GM18508 (cell line): ENCODE data around the gene HYDIN.

Experiments
- ATAC-seq: cut with Tn5 transposase; IDR thresholded peaks from one replicate; pipeline ENCODE4 v1.9.1; 2021; ENCODE audit warnings: moderate number of reproducible peaks; ENCODE audit not compliant: insufficient read depth, unreplicated experiment

The HYDIN gene

GRCh38 chr16:71230122-71230845 lies at the start of gene HYDIN:
HYDIN (minus strand) TSS chr16:71230722; CDS start chr16:71186895, 43,827 bp downstream.
- ATAC-seq = no peak

GRCh38 chr16:71276589-71277334 lies 46.2 kb upstream of the HYDIN start:
- ATAC-seq = no peak

- ATAC-seq = no peak
These were observed 42.9 kb upstream of the HYDIN start for GRCh38 chr16:71273384-71273783.

- no peak for ATAC-seq
These were observed 33.8 kb upstream of the HYDIN start for GRCh38 chr16:71264299-71264698.

- ATAC-seq = no peak
These were observed 33.1 kb upstream of the HYDIN start for GRCh38 chr16:71263582-71263981.

- no peak for ATAC-seq
These were observed 31.9 kb upstream of the HYDIN start for GRCh38 chr16:71262391-71262790.

GRCh38 chr16:71260995-71261394 lies 30.5 kb upstream of the HYDIN start:
- ATAC-seq = no peak

- no peak for ATAC-seq
These were observed 28.6 kb upstream of the HYDIN start for GRCh38 chr16:71259086-71259485.

GRCh38 chr16:71258372-71258771 lies 27.9 kb upstream of the HYDIN start:
- no peak for ATAC-seq

- no peak for ATAC-seq
These were observed 27.2 kb upstream of the HYDIN start for GRCh38 chr16:71257768-71258167.

- ATAC-seq = no peak
These were observed 25.2 kb upstream of the HYDIN start for GRCh38 chr16:71255721-71256120.

- no peak for ATAC-seq
These were observed 24.5 kb upstream of the HYDIN start for GRCh38 chr16:71254832-71255525.

- ATAC-seq = no peak
These were observed 20.1 kb upstream of the HYDIN start for GRCh38 chr16:71250461-71251235.

GRCh38 chr16:71249399-71249798 lies 18.9 kb upstream of the HYDIN start:
- no peak for ATAC-seq

- no peak for ATAC-seq
These were observed 17.0 kb upstream of the HYDIN start for GRCh38 chr16:71247478-71247877.

- no peak for ATAC-seq
These were observed 15.8 kb upstream of the HYDIN start for GRCh38 chr16:71246309-71246708.

- no peak for ATAC-seq
These were observed 14.0 kb upstream of the HYDIN start for GRCh38 chr16:71244521-71244920.

GRCh38 chr16:71242601-71243000 lies 12.1 kb upstream of the HYDIN start:
- ATAC-seq = no peak

GRCh38 chr16:71242036-71242435 lies 11.5 kb upstream of the HYDIN start:
- no peak for ATAC-seq

GRCh38 chr16:71229344-71229743 lies 1.2 kb downstream of the HYDIN start:
- no peak for ATAC-seq
